HG02763 (cell line): Measurements from ENCODE around the gene COL9A3.

Experiments
- ATAC-seq: cut with Tn5 transposase; IDR thresholded peaks from one replicate; pipeline ENCODE4 v1.9.1; 2021; ENCODE audit warnings: mild to moderate bottlenecking, moderate library complexity; ENCODE audit not compliant: unreplicated experiment

The COL9A3 gene

DNA sequence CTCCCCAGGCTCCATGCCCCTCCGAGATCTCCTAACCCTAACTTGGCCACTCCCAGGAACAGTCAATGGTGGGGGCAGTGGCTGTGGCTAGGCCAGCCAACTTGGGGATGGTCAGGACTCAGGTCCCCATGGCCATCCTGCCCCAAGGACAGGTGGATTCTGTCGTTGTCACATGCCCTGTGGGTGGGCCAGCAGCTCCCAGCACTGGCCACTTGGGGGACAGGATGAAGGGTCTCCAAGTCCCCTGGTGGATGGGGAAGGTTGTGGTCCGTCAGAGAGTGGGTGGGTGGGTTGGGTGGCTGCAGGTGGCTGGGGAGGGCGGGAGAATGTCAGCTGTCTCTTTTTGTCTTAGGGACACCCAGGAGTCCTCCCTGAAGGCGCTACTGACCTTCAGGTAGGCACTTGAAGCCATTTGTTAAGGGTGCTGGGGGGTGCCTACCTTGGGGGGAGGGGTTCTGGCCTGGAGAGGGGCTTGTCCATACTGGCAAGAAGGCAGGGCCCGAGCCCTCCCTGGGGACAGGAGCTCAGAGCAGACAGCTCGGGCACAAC lies 5.5 kb downstream of the COL9A3 start:
- no peak for ATAC-seq

DNA sequence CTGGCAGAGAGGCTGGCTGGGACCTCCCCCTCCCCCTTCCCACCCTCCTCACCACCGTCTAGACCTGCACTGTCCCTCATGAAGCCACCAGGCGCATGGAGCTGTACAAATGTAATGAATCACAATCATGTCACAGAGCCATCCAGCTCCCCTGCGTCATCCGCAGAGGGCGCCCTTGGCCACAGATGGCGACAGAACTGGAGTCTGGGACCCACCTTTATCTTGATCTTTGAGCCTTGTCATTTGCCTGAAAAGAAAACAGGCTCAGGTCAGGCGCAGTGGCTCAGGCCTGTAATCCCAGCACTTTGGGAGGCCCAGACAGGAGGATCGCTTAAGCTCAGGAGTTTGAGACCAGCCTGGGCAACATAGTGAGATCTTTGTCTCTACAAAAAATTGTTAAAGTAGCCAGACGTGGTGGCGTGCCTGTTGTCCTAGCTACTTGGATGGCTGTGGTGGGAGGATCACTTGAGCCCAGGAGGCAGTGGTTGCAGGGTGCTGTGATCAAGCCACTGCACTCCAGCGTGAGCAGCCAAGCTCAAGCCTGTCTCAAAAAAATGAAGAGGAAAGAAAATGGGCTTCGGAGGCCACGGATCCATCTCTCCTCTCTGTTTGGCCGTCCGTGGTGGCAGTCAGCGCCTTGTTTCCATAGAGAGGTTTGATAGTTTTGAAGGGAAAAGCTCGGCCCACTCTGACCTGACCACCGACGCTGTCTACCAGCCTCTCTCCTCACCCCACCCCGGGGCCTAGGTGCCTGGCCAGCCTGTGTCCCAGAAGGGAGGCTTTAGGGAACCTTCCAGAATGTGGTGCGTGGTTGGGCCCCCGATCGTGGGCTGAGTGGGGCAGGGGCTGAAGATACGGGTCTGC lies 6.2 kb downstream of the COL9A3 start:
- ATAC-seq, result no peak

DNA sequence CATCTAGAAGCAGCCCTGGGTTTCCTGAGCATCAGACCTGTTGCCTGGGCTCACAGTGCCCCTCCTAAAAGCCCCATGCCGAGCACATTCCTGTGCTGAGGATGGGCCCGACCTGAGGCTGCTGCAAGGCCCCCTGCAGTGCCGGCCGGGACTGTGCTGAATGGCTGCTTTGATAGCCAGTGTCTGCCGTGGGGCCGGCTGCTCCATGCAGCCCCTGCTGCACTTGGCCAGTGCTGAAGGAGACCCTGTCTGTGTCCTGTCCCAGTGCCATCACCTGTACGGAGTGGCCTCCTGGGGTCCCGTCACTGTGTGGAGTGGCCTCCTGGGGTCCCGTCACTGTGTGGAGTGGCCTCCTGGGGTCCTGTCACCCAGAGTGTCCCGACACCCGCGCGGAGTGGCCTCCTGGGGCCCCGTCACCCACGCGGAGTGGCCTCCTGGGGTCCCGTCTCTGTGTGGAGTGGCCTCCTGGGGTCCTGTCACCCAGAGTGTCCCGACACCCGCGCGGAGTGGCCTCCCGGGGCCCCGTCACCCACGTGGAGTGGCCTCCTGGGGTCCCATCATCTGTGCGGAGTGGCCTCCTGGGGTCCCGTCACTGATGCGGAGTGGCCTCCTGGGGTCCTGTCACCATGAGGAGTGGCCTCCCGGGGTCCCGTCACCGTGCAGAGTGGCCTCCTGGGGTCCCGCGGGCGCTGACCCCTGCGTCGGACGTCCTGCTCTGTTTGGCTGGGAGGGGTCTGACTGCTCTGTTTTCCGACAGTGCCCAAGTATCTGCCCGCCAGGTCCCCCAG lies 7.0 kb downstream of the COL9A3 start:
- ATAC-seq, result no peak

DNA sequence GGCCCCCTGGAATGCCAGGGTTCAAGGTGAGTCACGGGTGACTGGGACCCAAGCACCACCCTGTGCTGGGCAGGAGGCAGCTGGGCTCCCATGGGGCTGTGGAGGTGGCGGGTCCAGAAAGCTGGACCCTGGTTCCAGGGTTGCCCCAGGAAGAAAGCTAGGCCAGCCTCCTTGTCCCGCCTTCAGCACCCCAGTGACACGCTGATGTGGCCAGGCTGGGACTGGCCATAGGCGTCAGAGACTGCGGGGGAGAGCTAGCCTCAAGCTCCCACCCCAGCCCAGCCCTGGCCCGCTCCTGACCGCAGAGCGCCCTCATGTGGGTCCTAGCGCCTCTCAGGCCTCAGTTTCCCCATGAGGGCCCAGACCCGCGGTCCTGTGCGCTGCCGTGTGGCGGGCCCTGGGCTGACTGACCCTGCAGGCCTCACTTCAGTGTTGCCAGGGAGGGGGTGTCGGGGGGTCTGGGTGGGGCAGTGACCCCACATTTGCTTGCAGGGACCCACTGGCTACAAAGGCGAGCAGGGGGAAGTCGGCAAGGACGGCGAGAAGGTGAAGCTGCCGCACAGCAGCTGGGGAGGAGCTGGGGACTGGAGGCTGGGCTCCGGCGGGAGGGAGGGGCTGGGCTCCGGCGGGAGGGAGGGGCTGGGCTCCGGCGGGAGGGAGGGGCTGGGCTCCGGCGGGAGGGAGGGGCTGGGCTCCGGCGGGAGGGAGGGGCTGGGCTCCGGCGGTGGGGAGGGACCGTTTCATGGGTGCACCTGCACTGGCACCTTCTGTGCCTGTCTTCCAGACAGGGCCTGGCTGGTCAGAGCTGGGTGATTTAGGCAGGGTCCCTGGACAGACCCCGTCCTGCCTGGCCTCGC lies 7.9 kb downstream of the COL9A3 start:
- no peak for ATAC-seq

DNA sequence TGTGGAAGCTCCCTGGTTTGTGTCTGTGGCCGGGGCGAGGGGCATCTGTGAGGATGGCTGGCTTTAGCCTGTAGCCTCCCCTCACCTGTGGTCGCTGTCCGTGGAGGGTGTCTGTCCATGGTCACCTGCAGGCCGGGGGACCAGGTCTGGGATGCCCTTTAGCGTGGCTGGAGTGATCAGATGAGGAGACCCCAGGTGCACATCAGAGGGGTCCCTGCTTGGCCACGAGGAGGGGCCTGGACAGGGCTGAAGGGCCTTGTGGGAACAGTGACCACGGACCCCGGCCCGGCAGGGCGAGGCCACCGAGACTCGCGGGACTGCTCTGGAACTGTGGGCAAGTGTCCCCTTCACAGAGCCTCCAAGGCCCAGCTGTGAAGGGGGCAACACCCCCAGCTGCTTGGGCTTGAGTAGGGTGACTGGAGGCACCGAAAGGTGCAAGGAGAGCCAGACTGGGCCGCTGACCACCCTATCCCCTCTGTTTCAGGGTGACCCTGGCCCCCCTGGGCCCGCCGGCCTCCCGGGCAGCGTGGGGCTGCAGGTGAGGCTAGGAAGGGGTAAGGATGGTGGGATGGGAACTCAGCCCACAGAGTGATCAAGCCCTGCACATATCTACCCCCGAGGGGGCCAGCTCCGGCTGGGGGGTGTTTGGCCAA lies 8.6 kb downstream of the COL9A3 start:
- ATAC-seq, result no peak

DNA sequence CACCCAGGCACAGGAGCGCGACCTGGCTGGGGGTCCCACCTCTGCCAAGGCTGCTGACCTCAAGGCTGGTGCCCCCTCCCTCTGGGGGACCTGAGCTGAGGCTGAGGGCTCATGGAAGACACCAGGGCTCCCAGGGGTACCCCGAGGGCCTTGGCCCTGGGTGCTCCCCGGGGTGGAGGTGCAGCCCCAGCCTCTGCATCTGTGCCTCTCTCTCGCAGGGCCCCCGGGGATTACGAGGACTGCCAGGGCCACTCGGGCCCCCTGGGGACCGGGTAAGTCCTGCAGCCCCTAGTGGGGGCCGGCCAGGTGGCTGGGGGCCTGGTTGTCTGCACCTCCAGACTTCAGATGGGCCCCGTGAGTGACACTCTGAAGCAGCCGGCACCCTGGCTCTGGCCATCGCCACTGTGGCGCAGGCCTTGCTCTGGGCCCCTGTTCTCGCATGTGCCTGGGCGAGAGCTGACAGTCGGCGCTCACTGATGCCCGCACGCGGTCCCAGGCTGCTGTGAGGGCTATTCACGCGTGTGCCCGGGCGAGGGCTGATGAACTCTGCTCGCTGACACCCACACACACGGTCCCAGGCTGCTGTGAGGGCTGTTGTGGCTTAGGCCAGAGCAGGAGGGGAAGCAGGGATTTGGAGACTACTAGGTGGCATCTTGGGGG lies 9.3 kb downstream of the COL9A3 start:
- ATAC-seq, result no peak

DNA sequence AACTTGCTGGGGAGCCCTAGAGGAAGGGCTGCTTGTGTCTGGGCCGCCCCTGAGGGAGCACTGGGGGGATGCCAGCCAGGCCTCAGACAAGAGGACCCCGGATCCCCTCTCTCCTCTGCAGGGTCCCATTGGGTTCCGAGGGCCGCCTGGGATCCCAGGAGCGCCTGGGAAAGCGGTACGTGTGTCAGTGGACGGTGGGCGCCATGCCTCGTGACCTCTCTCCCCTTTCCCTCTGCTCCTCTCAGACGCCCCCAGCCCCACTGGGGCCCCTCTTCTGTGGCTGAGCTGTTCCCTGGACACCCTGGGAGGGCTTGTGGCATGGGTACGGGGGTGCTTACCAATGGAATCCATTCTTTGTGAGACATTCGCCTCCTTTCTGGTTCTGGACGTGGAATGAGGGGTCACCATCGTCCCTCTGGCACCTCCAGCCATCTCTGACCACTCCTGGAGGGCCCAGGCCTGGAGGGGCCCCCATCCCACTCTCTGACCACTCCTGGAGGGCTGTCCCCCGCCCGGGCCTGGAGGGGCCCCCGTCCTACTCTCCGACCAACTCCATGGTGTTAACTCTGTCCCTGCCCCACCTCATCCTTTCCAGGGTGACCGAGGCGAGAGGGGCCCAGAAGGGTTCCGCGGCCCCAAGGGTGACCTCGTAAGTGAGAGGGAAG lies 9.9 kb downstream of the COL9A3 start:
- no peak for ATAC-seq

DNA sequence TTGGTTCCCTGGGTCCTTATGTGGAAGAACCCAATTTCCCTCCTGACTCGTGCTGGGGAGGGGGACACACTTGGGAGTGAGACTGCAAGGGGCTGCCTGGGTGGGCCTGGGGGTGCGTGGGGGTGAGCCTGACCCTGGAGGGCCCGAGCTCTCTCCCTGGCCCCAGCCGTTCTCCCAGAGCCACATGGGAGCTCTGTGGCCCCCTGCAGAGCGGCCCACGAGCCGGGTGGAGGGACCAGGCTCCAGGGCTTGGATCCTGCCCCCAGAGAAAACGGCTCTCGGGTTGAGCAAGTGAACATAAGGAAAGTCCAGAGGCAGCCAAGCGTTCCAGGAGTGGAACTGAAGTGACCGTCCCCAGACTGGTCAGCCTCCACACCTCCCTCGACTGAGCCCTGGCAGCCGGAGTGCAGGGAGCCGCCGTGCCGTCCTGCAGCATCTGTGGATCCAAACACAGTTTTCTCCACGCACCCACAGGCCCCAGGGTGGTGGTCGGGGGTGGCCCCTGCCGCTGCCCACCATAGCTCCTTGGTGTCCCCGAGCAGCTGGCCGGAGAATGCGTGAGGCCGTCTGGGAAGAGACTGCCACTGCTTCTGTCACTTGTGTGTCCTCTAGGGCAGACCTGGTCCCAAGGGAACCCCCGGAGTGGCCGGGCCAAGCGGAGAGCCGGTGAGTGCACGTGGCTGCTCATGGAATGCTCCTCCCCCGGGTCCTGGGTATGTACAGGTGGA lies 10.6 kb downstream of the COL9A3 start:
- no peak for ATAC-seq

DNA sequence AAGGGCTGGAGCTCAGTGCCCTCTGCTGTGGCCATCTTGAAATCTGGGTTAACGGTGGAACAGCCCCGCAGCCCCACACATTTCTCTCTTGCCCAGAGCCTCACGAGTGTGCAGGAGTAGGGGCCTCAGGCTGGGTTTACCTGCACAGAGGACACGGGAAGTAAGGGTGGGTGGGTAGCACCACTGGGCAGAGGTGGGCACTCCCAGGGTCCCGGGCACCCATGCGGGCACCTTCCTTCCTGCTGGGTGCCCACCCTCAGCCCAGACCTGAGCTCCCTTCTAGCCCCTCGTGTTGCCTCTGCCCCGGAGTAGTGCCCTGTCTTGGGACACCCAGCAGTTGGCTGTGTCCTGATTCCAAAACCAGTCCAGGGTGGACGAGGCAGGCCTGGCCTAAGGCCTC lies 11.2 kb downstream of the COL9A3 start:
- no peak for ATAC-seq

DNA sequence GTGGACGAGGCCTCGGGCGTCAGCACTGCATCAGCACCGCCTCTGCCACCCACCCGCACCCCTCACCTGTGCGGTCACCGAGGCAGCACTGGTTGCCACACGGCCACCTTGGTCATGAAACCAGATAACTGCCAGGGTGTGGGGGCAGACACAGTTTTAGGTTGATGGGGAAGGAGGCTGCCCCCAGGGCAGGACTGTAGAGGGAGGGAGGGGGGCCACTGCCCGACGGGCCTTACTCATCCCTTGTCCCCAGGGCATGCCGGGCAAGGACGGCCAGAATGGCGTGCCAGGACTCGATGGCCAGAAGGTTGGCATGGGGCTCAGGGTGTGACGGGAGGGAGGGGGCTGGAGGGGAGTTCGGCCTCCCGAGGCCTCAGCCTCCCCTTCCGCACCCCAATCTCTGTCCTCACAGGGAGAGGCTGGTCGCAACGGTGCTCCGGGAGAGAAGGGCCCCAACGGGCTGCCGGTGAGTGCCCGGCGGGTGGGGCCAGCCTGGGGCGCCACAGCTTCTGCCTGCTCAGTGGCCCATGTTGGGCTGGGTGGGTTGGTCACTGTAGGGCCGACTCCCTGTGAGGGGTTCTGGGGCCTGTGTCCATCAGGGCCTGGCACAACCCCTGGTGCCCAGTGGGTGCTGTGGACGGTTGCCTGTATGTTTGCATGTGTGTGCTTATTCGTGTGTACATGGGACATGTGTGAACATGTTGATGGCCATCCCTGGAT lies 11.8 kb downstream of the COL9A3 start:
- ATAC-seq, result no peak

DNA sequence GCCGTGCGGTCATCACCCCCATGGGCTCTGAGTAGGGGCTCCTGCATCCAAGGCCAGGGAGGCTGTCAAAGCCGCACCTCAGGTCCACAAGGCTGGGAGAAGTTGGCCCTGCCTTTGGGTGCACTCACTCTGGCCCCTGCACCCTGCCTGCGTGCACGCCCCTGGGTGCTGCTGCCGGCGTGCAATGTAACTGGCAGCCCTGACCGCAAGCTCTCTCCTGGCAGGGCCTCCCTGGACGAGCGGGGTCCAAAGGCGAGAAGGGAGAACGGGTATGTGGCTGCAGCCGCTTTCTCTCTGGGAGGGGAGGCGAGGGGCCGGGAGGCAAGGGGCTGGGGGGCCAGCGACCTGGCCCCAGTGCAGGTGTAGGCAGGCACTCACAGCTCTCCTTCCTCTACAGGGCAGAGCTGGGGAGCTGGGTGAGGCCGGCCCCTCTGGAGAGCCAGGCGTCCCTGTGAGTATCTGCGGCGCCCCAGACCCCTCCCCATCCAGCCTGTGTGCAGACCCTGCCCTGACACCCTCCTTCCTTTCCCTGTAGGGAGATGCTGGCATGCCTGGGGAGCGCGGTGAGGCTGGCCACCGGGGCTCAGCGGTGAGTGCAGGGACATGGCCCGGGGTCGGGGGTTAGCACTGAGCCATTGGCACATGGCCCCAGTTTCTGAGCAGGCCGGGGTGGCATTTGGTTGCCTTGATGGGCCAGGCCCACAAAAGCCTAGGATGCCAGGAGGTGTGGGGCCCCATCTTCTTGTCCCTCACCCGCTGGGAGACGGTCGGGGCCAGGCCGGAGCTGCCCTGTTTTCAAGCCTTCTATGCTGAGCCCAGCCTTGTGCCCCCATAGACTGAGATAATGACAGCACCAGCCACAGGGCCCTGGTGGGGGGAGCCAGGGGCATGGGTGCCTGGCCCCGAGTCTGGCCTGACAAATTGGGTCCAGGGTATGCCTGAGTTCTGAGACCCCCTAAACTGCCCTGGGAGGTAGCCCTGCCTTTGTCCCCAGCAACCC lies 12.7 kb downstream of the COL9A3 start:
- ATAC-seq, result no peak

DNA sequence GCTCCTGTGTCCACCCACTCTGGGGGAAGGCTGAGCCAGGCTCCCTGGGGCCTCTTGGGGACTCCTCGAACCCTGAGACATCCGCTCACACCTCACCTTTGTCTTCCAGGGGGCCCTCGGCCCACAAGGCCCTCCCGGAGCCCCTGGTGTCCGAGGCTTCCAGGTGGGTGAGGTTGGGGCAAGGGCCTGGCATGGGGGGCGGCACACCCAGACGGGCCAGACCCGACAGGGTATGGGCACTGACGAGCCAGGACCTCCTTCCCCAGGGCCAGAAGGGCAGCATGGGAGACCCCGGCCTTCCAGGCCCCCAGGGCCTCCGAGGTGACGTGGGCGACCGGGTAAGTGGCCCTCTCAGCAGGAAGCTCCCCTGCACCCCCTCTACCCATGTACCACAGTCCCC lies 13.4 kb downstream of the COL9A3 start:
- no peak for ATAC-seq

DNA sequence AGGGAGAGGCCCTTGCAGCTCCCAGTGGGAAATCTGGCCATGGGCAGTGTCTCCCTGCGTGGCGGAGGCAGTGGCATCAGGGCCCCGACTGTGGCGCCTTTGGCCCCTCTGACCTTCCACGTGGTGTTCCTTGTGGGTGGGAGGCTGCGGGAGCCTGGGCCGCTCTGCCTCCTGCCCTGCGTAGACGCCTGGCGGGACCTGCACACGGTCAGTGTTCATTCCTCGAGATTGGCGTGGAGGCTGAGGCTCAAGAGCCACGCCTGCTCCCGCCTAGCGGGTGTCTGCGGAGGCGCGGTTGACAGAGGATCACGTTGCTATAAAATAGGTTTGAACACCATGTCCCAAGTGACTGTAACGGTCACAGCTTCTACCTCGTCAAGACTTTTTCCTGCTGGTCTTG lies 14.0 kb downstream of the COL9A3 start:
- no peak for ATAC-seq

DNA sequence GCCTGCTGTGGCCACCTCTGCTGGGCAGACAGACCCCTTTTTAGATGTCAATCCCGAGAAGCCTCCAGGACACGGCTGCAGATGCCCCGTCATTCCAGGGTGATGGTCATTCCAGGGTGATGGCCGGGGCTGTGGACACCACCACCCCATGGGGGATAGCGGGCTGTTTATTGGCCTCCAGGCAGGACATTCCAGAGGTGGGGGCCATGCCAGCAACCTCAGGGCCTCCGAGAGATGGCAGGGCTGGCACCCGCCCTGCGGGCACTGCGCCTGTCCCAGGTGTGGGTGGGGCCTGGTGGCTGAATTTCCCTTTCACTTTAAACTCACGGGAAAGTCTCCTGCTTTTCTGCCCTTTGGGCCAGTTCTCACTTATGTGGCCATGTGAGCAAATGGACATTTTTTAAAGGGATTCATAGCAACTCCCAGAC lies 14.5 kb downstream of the COL9A3 start:
- no peak for ATAC-seq

DNA sequence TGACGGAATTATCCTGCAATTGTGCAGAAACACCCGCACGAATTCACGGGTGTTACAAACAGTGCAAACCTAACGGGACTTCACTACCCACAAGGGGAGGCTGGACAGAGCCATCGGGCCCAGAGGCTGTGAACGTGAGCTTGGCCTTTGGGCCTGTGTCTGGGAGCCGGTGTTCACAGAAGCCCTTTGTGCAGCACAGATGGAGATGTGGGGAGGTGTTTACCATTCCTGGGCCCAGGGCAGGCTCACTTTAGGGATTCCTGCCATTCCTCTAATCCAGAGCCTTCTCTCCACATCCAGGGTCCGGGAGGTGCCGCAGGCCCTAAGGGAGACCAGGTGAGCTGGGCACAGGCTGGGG lies 15.0 kb downstream of the COL9A3 start:
- ATAC-seq, result no peak

DNA sequence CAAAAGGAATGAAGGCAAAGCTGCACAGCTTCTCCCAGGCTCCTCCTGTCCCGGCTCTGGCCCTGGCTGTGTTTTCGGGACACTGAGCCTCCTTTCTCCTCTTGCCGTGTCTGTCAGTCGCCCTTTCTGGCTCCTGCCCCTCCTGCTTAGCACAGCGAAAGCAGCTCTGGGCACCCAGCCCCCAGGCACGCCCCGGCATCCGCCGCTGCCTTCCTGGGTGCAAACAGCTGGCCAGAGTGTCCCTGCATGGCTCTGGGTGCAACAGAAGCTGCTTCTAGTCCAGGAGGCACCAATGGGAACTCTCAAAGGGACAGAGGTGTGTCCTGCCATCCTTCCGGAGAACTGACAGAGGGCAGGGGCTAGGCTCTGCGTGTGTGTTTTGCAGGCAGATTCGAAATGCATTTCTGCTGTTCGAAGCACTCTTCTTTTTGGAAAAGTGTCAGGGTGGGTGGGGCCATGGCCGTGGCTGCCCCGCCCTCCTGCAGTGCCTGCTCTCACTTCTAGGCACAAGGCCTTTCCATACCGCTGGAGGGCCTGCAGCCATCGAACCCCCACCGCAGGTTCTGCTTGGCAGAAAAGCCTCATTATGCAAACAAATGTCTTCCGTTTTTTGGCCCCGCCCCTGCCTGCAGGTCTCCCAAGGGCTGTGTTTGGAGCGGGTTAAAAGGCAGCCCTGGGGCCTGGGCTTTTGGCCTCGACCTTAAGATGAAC lies 15.5 kb downstream of the COL9A3 start:
- no peak for ATAC-seq
